Heart left ventricle (tissue), 13 donors: ENCODE results near the gene SPSB4.

Source experiments
- CTCF ChIP-seq, 12 donors: fragments of 200-600 bp; sonication (generic) in 4 of 12; IDR thresholded peaks; one replicate each; pipeline versions ENCODE4 v1.5.0 to v1.8.0; 2018 to 2022; ENCODE audit warnings: antibody characterized with exemption in 12 of 12, mild to moderate bottlenecking in 5 of 12
- POLR2A ChIP-seq, 2 donors: fragments of 450-650 bp; IDR thresholded peaks; one replicate each; pipeline ENCODE4 v1.6.1; 2017; ENCODE audit warnings: antibody characterized with exemption in 2 of 2, mild to moderate bottlenecking in 2 of 2, moderate library complexity in 2 of 2
- donor health status: ischemic (EF 13 %, LVEDD 7.1; RV severe dilation, severe dysfunction).
- donor health status: DM: no; HTN: yes; CAD: no.
- donor health status: DM: no; HTN: no; CAD: no.
- donor health status: ischemic (EF 25% LVEDD 6.9; RV normal size, moderate dysfunction).
- donor health status: ischemic (EF 25% LVEDD 5.7; RV mildly dilated, moderate dysfunction).
- donor health status: ischemic (EF 35%, LVEDD 5.7; RV mildly dilated, moderate dysfunction).
- donor health status: nonischemic (EF 11% LVEDD 7.7; RV severe dilation, severe dysfunction).
- donor health status: DM: yes; HTN: yes; CAD: no.
- donor health status: PGD.
- donor health status: ischemic (EF 29% LVEDD 5.4; RV normal size, mild dysfunction).
- donor health status: nonischemic (EF 23%, LVEDD 6.1; RV moderate dilation, normal function).

GRCh38 chr3:141011232-141011996 lies 39.7 kb upstream of the SPSB4 start:
- peak; percentile 57 to 87 (median 80) for TF ChIP-seq CTCF (IDR thresholded peaks at IDR 0.05)
- no peak for TF ChIP-seq POLR2A (IDR thresholded peaks at IDR 0.05)
